Activated CD8-positive, alpha-beta T cell treated with anti-CD3 and anti-CD28 coated beads, Interleukin-2, amount 10 ng/mL, durations not matched to agents 7 days and 5 days (primary cell): ENCODE data around the gene STX1A. TPM values are rescaled to one million over a fixed set of nuclear protein-coding genes. Genes with fewer than 3 reads are reported as not detected.

Experiments
- ATAC-seq: fragments of 150-1000 bp; cut with Tn5 transposase; one replicate; pipeline ENCODE4 v1.10.0; 2021; ENCODE audit warnings: moderate library complexity
- CTCF ChIA-PET: fragments of 350-600 bp; sonication (Branson Sonifier 250); formaldehyde crosslinking; loops from one replicate; lab custom pipeline; 2021; ENCODE audit warnings: antibody characterized with exemption; lab: Charles Lee
- POLR2A ChIA-PET: fragments of 350-600 bp; sonication (Branson Sonifier 250); formaldehyde crosslinking; loops from one replicate; lab custom pipeline; 2021; ENCODE audit warnings: antibody characterized with exemption; lab: Charles Lee
- DNase-seq: peaks from one replicate; pipeline ENCODE4 v3.0.0-alpha.2; 2020
- H3K27ac Mint-ChIP-seq: one replicate; pipeline ENCODE4 v1.8.0; 2021; ENCODE audit warnings: mild to moderate bottlenecking, mixed read lengths
- H3K27me3 Mint-ChIP-seq: one replicate; pipeline ENCODE4 v1.8.0; 2021; ENCODE audit warnings: low read depth, mixed read lengths
- H3K36me3 Mint-ChIP-seq: one replicate; pipeline ENCODE4 v1.8.0; 2021; ENCODE audit warnings: low read depth, mixed read lengths
- H3K4me1 Mint-ChIP-seq: one replicate; pipeline ENCODE4 v1.8.0; 2021; ENCODE audit warnings: low read depth, mixed read lengths
- H3K4me3 Mint-ChIP-seq: one replicate; pipeline ENCODE4 v1.8.0; 2021; ENCODE audit warnings: mild to moderate bottlenecking, mixed read lengths
- H3K9me3 Mint-ChIP-seq: one replicate; pipeline ENCODE4 v1.8.0; 2022; ENCODE audit warnings: mixed read lengths; ENCODE audit not compliant: insufficient read depth
- total RNA-seq, 2 experiments: library from RNA; stranded (reverse); gene quantifications; one replicate each; pipeline ENCODE4 v1.2.3, GENCODE V29; 2021

Gene STX1A
- 10 to 100 TPM; 10.6 to 12.3 TPM for total RNA-seq

DNA sequence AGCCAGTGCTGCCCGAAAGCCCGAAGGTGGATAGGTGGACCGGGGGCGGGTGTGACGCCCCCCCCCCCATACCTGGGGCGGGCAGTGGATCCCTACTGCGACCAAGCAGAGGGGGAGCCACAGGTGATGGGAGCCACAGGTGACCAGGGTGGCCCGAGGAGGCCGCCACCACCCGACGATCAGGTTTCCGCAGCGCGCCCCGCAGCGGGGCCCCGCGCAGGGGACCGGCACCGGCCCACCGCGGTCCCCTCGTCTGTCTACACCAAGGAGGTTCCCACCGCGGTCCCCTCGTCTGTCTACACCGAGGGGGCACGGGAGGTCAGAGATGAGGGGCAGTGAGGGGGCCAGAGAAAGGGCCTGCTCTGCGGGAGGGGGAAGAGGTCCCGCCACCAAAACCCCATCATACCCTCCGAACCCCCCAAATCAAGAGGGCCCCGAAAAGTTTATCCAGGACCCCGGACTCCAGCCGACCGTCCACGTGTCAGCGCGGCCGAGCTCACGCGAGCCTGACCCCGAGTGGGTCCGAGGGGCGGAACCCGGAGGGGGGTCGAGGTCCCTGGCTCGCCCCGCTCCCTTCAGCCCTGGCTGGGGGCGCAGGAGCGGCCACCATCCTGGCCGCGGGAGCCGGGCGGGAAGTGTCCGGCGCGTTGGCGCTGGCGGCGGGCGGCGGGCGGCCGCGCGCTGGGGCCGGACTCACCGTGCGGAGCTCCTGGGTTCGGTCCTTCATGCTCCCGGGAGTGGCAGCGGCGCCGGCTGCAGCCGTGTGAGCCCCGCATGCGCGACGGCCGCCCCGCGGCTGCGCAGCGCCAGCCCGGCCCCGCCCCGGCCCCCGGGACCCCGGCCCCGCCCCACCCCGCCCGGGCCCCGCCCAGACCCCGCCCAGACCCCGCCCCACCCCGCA is at the start of gene STX1A:
STX1A (minus strand) TSS at position 765 of the 901 bp plus-strand sequence; CDS start at position 727, 38 bp downstream.
- POLR2A ChIA-PET = interaction anchor here (0.7 kb wide), 1 partner anchor 36 kb away, joined by 3 read pairs; the partner anchor contains the start of genes BUD23 and DNAJC30
- Mint-ChIP-seq H3K9me3 (no peaks in the 10 kb centered on the region), H3K4me1 (peaks cover 36% of the 10 kb centered on the region), H3K27me3 (peaks cover 21% of the 10 kb centered on the region), H3K4me3 (peak within 1 kb of the TSS; percentile 80), H3K27ac (peak within 1 kb of the TSS; percentile 15), H3K36me3 (peaks cover 3% of the 10 kb centered on the region)
- CTCF ChIA-PET = interaction anchor here (0.6 to 8.3 kb wide), 4 partner anchors 9 to 113 kb away, joined by 3 to 69 read pairs (median 3); no protein-coding TSS in a partner anchor
- DNase-seq (peak; percentile 75), ATAC-seq (peak; percentile 84)

DNA sequence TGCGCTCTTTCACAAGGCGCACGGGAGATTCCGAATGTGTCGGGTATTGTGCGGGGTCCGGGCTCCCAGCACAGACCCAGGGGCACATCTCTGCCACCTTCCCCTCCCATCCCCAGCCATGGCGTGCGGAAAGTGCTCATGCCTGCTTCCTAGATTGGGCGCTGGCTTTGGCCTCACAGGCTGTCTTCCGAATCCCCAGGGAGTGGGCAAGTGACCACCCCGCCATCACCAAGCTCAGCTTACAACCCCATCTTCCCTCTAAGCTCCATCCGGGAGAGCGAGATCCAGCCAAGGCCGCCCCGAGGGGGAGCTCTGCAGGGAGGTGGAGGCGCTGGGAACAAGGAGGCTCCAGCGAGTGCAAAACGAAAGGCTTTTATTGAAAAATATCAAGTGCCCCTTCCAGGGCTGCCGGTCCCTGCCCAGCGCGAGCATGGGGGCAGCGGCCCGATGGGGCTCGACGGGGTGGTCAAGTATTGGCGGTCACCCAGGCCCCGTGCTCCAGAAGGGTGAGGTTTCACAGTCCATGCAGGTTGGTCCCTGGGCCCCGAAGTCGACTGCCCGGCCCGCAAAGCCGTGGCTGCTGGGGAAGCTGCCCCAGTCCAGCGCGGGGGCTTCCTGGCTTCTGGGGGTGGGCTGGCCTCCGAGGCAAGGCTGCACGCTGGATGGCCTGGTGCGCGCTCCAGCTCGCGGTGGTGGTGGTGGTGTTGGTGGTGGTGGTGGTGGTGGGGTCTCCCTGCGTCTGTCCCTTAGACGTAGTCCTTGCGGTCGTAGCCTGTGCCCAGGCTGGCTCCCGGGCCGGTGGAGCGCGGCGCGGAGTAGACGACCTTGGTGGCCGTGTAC is 49.4 kb upstream of the STX1A start:
- CTCF ChIA-PET = no interaction called here

DNA sequence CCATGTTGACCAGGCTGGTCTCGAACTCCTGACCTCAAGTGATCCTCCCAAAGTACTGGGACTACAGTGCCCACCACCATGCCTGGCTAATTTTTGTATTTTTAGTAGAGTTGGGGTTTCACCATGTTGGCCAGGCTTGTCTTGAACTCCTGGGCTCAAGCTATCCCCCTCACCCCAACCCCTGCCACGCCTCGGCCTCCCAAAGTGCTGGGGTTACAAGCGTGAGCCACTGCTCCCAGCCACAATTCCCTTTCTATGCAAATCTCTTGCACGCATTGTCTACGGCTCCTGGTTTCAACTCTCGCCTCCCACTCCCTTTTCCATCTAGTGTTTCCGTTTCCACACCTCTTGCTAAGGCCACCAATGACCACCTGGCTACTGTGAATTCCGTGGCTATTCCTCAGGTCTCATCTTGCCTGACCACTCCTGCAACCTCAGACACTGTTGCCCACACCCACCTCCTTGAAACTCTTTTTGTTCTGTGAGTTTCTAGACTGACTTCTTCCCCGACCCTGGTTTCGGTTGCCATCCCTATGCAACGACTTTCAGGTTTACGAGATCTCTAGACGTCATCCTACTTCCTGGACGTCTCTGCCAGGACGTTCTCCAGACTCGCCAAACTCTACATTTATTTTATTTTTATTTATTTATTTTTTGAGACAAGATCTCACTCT is 47.2 kb upstream of the STX1A start:
- Mint-ChIP-seq H3K27me3 (peaks cover 38% of the 10 kb centered on the region), H3K27ac (no peak overlapping the region), H3K4me1 (peaks cover 6% of the 10 kb centered on the region), H3K36me3 (no peaks in the 10 kb centered on the region), H3K9me3 (no peaks in the 10 kb centered on the region), H3K4me3 (no peak overlapping the region)
- ATAC-seq (no peak), DNase-seq (no peak)
- POLR2A ChIA-PET = no interaction called here
- CTCF ChIA-PET = no interaction called here

More for the DNA sequence above, 49.4 kb upstream of the STX1A start:
- POLR2A ChIA-PET = no interaction called here
- Mint-ChIP-seq H3K9me3 (no peaks in the 10 kb centered on the region), H3K27ac (no peak overlapping the region), H3K4me1 (peaks cover 6% of the 10 kb centered on the region), H3K36me3 (no peaks in the 10 kb centered on the region), H3K4me3 (no peak overlapping the region), H3K27me3 (peaks cover 44% of the 10 kb centered on the region)
- ATAC-seq (no peak), DNase-seq (no peak)

DNA sequence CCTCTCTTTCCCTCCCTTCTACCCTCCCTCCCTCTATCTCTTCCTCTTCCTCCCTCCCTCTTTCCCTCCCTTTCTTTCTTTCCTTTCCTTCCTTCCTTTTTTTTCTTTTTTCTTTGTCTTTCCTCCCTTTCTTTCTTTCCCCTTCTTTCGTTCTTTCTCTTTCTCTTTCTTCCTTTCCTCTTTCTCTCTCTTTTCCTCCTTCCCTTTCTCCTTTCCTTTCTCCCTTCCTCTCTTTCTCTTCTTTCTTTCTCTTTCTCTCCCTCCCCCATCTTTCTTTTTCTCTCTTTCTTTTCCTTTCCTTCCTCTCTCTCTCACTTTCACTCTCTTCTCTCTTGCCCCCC is 43.2 kb upstream of the STX1A start:
- H3K27me3 Mint-ChIP-seq = peaks cover 8% of the 10 kb centered on the region
- no peak overlapping the region for H3K4me3 Mint-ChIP-seq
- no peak overlapping the region for H3K27ac Mint-ChIP-seq
- DNase-seq = no peak
- ChIA-PET CTCF (no interaction called here), POLR2A (no interaction called here)
- ATAC-seq = no peak
- no peaks in the 10 kb centered on the region for H3K4me1 Mint-ChIP-seq
- no peaks in the 10 kb centered on the region for H3K9me3 Mint-ChIP-seq
- H3K36me3 Mint-ChIP-seq = no peaks in the 10 kb centered on the region

DNA sequence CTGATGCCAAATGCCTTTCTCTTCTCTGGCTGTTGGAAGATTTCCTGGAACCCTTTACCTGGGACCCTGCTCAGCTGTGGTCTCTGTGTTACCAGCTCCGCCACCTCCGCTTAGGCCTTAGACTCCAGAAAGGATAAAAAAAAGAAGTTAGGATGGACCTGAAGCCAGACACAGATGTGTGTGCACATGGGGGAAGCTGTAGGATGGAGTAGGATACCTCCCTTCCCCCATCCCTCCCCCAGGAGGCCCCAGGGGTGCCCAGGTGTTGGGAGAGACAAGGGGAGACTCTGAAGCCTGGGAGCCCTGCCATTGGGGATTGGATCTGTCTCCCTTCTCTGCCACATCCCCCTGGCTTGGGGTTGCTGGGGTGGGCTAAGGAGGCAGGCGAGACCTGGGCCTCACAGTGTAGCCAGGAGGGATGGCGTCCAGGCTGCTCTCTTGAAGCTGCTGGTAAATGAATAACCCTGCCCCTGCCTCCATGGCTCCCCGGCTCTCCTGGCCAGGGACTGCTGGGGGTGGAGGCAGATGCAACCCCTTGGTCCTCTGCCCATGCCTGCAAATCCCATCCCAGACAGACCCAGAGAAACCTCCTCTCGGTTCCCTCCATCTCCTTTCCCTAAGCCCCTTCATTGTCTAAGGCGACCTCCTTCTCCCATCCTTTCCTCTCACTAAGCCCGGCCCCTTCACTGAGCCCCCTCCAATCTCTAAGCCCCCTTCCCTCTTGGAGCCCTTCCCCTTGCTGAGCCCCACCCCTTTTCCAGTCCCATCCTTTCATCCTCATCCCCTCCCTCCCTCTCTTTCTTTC is 42.6 kb upstream of the STX1A start:
- ATAC-seq (no peak), DNase-seq (no peak)
- Mint-ChIP-seq H3K4me1 (no peaks in the 10 kb centered on the region), H3K4me3 (no peak overlapping the region), H3K27me3 (peaks cover 4% of the 10 kb centered on the region), H3K9me3 (no peaks in the 10 kb centered on the region), H3K36me3 (no peaks in the 10 kb centered on the region), H3K27ac (no peak overlapping the region)
- CTCF ChIA-PET = no interaction called here
- POLR2A ChIA-PET = no interaction called here

DNA sequence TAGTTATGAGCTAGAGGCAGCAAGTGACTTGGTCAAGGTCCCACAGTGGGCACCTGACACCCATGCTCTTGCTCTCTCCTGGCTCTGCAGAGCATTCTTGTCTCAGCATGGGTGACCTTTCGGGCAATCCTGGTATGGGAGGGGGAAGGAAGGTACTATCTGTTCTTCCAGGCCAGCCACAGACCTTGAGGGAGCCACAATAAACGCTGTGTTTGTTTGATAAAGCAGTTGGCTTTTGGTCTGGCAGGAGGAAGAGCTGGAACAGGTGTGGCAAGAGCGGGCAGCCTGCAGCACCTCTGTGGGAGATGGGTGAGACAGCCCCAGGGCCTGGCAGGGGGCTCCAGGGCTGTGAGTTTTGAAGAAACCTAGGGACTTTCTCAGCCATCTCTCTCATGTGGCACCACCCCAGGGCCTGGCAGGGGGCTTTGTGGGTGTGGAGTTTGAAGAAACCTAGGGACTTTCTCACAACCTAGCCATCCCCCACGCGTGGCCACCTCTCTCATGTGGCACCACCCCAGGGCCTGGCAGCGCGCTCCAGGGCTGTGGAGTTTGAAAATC is 39.2 kb upstream of the STX1A start:
- CTCF ChIA-PET = no interaction called here
- DNase-seq (no peak), ATAC-seq (no peak)
- Mint-ChIP-seq H3K4me3 (no peak overlapping the region), H3K27ac (no peak overlapping the region), H3K9me3 (no peaks in the 10 kb centered on the region), H3K36me3 (no peaks in the 10 kb centered on the region), H3K27me3 (no peaks in the 10 kb centered on the region), H3K4me1 (no peaks in the 10 kb centered on the region)
- POLR2A ChIA-PET = no interaction called here

DNA sequence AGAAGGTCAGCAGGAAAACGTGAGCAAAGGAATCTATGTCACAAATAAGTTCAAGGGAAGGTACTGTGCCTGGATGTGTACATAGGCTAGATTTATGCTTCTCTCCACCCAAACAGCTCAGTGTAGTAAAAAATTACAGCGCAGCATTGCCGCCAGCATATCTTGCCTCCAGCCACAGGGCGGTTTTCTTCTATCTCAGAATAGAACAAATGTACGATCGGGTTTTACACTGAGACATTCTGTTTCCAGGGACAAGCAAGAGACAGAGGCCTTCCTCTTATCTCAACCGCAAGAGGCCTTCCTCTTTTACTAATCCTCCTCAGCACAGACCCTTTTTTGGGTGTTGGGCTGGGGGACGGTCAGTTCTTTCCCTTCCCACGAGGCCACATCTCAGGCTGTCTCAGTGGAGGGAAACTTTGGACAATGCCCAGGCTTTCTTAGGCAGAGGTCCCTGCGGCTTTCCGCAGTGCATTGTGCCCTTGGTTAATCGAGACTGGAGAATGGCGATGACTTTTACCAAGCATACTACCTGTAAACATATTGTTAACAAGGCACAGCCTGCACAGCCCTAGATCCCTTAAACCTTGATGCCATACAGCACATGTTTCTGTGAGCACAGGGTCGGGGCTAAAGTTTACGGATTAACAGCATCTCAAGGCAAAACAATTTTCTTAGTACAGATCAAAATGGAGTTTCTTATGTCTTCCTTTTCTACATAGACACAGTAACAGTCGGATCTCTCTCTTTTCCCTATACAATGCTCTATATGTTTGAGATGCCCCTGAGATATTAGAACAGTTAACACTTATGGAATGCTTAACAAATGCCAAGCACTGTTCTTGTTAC is 30.7 kb upstream of the STX1A start:
- no peaks in the 10 kb centered on the region for H3K9me3 Mint-ChIP-seq
- no peak overlapping the region for H3K4me3 Mint-ChIP-seq
- no peaks in the 10 kb centered on the region for H3K36me3 Mint-ChIP-seq
- CTCF ChIA-PET = interaction anchor here (1.3 kb wide), 1 partner anchor 16 kb away, joined by 5 read pairs; no protein-coding TSS in a partner anchor
- no peak for DNase-seq
- no peak overlapping the region for H3K27ac Mint-ChIP-seq
- POLR2A ChIA-PET = no interaction called here
- no peaks in the 10 kb centered on the region for H3K4me1 Mint-ChIP-seq
- no peak for ATAC-seq
- H3K27me3 Mint-ChIP-seq = peaks cover 11% of the 10 kb centered on the region

DNA sequence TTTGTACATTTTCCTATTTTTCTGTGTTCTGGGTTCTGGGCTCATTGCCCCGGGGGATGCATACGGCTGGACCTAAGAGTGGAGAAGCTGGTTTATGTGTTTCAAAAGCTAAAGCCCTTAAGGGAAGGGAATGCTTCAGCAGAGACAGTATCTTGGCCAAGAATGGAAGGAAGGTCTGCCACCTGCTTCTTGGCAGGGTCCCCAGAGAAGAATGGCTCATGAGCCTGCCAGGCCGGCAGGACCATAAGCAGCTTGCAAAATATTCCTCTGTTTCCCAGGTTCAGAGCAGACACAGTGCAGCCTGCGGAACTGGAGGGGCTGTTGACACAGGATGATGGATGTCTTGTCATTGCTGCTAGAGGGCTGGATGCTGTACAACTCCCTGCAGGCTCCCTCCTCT is 26.9 kb upstream of the STX1A start:
- CTCF ChIA-PET = no interaction called here
- H3K9me3 Mint-ChIP-seq = no peaks in the 10 kb centered on the region
- no peak for ATAC-seq

DNA sequence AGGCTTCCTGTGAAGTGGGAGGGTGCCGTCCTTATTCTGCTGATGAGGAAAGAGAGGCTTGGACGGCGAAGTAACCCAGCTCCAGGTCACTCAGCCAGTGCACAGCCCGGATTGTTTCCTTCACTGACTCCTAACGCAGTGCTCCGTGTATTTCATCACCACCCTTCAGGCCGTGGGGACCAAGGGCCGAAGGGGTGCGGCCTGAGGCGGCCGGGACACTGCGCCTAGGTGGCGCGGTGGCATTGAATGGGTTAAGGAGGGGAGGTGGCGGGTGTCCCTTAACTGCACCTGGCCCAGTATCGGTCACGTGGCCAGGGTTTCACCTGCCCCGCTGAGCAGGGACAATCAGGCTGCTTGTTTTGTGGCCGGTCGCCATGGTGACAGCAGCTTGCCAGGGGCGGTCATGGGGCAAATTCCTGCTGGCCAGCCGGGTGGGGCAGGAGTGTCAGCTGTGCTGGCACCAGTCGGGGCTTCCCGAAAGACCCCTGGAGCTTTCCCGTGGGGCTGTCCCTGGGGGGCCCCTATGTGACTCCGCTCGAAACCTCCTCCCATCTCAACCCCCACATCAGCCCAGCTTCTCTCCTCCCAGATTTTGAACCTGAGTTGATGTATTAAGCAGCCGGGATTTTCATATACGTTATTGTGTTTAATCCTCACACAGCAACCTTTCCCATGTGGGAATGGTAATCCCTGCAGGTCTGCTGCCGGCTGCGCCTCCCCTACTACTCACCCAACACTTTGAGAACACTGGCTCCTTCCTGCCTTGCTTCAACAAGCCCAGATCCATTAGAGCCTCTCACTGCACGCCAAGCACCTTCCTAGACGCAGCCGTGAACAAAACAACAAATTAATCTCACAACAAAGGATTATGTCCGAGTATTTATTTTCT is 23.5 kb upstream of the STX1A start:
- Mint-ChIP-seq H3K4me3 (no peak overlapping the region), H3K9me3 (no peaks in the 10 kb centered on the region), H3K27ac (no peak overlapping the region), H3K27me3 (no peaks in the 10 kb centered on the region), H3K4me1 (peaks cover 3% of the 10 kb centered on the region), H3K36me3 (no peaks in the 10 kb centered on the region)
- DNase-seq (no peak), ATAC-seq (no peak)
- POLR2A ChIA-PET = no interaction called here
- CTCF ChIA-PET = no interaction called here

More for the DNA sequence above, 26.9 kb upstream of the STX1A start:
- no peak for DNase-seq
- POLR2A ChIA-PET = no interaction called here
- Mint-ChIP-seq H3K27me3 (peaks cover 10% of the 10 kb centered on the region), H3K36me3 (no peaks in the 10 kb centered on the region), H3K27ac (no peak overlapping the region), H3K4me3 (no peak overlapping the region), H3K4me1 (no peaks in the 10 kb centered on the region)
